ENCODE data around the gene RPF1.
"Not testable (repeated sequence)": the region's sequence is repeated elsewhere in the genome, so short reads cannot be mapped to it uniquely, and the experiment has no call there.

The RPF1 gene

DNA sequence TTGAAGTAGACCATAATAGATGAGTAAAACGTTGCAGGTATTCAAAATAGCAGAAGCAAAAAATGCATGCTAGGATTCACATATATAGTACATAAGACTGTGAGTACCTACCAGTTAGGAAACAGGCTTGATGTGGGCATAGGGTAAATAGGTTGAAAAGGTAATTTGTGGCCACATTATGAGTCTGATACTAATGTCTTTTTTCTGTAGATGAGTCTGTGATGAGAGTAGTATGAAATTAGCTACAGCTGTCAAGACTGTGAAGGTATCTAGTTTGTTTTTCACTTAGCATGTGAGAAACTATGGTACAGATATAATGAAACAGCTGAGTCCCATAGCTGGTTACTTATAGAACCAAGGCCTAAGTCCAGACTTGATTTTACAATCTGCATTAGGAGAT is 14.7 kb downstream of the RPF1 start:
- no peak for DNase-seq (ENCODE audit: low spot score)

DNA sequence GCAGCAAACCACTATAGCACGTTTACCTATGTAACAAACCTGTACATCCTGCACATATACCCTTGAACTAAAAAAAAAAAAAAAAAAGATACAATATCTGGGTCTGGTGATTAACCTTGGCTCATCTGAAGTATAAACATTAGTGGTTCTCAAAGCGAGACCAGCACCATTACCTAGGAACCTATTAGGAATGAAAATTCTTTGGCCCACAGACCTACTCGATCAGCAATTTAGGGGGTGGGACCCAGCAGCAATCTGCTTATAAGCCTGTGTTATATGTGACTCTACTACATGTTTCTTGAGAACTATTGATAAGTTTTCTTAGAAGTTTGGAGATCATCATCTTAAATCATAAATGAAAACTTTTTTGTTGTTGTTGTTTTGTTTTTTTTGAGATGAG is 17.4 kb downstream of the RPF1 start:
- no peak for DNase-seq (ENCODE audit: low spot score)

- DNase-seq (ENCODE audit: low spot score): no peak
Observed at GRCh38 chr1:84497631-84498275, 18.7 kb downstream of the RPF1 start.

GRCh38 chr1:84502927-84503326 is 23.9 kb downstream of the RPF1 start:
- DNase-seq (ENCODE audit: low spot score): no peak

- peak; percentile 37 for DNase-seq (ENCODE audit: low spot score)
Observed at GRCh38 chr1:84504580-84505492, 25.8 kb downstream of the RPF1 start.

GRCh38 chr1:84505493-84506001 is 26.5 kb downstream of the RPF1 start:
- peak; percentile 60 for DNase-seq (ENCODE audit: low spot score)

DNA sequence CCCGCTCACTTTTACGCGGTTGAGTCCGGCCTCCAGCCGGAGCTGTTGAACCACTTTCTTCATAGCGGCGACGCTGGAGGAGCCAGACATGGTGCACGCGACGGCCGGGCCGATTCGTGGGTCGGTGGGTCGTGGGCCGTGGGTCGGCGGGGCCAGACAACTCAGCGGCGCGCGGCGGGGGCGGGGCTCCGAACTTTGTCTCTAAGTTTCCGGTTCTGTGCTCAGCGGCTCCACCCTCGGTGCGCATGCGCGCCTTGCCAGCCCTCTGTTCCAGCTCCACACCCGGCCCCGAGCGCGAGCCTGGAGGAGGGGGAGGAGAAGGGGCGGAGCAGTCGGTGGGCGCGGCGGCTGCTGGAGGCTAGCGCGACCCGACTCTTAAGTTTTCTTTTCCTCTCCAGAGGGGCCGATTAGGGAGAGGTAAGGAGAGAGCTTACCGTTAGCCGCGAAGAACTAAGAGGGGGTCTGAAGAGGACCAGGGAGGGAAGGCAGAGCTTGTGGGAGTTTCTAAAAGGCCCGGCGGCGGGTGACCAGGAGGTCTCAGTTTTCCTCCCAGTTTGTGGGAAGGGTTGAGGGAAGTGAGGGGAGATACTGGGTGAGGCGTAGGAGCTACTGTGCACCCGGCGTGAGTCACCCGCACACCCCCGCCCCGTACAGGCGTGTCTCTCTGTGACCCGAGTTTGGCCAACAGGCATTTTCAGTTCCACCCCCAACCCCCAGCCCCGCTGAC is 27.1 kb downstream of the RPF1 start, which contains the start of the genes GNG5 and SPATA1:
Gene GNG5, minus strand, starts transcription at position 580 of the 727 bp plus-strand sequence. Its CDS starts 490 bp downstream, at position 90.
Gene SPATA1, plus strand, starts transcription at position 385 of the 727 bp plus-strand sequence. CDS start 9,974 bp downstream, outside the sequence.
- DNase-seq (ENCODE audit: low spot score): peak; percentile 98

- DNase-seq (ENCODE audit: low spot score): no peak
Observed at GRCh38 chr1:84506729-84507453, 27.8 kb downstream of the RPF1 start.

DNA sequence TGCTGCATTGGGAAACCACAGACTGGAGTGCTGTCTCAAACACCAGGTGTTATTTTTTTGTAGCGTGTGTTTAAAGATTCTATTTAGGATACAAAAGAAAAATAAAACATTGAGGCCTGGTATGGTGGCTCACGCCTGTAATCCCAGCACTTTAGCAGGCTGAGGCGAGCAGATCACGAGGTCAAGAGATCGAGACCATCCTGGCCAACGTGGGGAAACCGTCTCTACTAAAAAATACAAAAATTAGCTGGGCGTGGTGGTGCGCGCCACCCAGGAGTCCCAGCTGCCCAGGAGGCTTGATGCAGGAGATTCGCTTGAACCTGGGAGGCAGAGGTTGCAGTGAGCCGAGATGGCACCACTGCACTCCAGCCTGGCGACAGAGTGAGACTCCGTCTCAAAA is 28.8 kb downstream of the RPF1 start:
- DNase-seq (ENCODE audit: low spot score): not testable (repeated sequence)

DNA sequence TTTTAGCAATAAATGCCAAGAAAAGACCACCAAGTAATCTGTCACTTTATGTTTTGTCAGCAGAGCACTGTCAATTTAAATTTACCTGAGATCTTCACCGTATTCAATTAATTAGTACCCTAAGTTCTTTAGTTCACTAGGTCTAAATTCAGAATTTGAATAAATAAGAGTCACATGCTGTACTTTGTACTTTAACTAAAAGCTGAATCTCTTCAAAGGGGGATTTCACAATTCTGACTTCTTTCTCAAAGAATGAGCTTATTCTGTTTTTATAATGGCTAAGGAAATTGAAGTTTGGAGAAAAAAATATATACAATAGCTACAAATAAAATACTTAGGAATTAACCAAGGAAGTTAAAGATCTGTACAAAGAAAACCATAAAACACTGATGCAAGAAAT is 29.4 kb downstream of the RPF1 start:
- DNase-seq (ENCODE audit: low spot score): no peak

DNA sequence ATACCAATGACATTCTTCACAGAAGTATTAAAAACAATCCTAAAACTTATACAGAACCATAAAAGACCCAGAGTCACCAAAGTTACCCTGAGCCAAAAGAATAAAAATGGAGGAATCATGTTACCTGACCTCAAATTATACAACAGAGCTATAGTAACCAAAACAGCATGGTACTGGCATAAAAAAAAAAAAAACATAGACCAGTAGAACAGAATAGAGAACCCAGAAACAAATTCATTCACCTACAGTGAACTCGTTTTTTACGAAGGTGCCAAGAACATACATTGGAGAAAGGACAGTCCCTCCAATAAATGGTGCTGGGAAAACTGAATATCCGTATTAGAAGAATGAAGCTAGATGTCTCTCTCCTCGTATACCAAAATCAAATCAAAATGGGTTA is 30.0 kb downstream of the RPF1 start:
- no peak for DNase-seq (ENCODE audit: low spot score)

- DNase-seq (ENCODE audit: low spot score): no peak
Observed at GRCh38 chr1:84510165-84510564, 31.1 kb downstream of the RPF1 start.

DNA sequence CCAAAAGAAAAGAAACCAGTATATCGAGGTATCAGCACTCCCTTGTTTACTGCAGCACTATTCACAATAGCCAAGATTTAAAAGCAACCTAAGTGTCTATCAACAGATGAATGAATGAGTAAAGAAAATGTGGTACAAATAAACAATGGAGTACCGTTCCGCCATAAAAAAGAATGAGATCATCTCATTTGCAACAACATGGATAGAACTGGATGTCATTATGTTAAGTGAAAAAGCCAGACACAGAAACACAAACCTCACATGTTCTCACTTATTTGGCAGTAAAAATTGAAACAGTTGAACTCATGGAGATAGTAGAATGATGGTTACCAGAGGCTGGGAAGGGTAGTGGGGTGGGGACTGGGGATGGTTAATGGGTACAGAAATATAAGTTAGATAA is 31.6 kb downstream of the RPF1 start:
- DNase-seq (ENCODE audit: low spot score): no peak

GRCh38 chr1:84524590-84524989 is 45.5 kb downstream of the RPF1 start:
- no peak for DNase-seq (ENCODE audit: low spot score)

DNA sequence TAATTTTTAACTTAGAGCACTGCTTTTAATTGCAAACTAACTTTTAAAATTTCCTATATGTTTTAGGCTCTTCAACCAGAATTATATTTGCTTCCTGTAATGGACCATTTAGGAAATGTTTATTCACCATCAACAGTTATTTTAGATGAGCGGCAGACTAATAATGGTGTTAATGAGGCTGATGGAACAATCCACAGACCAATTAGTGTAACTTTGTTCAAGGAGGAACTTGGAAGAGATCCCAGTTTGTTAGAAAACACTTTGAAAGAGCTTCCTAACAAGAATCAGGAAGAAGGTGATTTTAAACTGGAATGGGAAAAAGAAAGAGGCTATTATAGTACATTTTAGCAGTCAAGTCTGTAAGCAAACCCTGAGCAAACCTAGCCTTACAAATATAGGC is 46.7 kb downstream of the RPF1 start:
- no peak for DNase-seq (ENCODE audit: low spot score)

DNA sequence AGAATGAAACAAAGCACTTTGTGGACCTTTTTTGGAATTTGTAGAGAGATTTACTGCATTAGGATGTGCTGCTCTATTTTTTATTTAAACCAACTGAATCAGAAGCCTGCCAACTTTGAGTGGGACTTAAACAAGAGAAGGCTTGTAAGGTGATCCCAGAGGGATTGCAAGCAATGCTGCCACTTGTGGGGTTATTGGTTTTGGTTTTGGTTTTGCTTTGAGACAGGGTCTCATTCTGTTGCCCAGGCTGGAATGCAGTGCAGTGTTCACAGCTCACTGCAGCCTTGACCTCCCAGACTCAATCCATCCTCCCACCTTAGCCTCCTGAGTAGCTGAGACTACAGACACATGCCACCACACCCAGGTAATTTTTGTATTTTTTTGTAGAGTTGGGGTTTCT is 59.5 kb downstream of the RPF1 start:
- no peak for DNase-seq (ENCODE audit: low spot score)

DNA sequence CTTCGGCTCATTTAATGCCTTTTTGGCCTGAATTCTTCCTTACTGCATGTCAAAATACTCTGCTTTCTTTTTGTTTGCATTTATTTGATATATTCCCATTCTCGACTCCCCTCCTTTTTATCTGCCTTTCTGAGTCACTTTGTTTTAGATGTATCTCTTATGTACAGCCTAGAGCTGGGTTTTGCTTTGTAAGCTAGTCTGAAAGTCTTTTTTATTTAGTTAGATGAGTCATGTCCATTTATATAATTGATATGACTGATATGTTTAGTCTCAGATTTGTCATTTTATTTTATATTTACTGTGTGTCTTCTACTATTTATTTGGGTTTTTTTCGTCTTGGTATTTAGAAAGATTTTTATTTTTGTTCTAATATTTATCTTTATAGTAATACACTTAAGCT is 60.9 kb downstream of the RPF1 start:
- DNase-seq (ENCODE audit: low spot score): no peak

DNA sequence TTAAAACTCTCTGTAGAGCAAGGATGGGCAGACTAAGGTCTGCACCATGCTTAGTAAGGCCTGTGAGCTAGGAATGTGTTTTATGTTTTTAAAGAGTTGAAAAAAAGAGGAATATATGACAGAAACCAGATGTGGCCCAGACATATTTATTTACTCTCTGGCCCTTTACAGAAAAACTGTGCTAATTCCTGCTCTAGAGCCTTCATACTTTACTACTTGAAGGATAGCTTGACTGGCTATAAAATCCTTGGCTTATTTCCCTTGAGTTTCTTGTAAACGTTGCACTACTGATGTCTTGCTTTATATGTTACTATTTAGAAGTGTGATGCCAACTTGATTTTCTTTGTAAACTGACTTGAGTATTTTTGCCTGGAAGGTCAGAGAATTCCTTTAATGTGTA is 61.7 kb downstream of the RPF1 start:
- no peak for DNase-seq (ENCODE audit: low spot score)

GRCh38 chr1:84541679-84542078 is 62.6 kb downstream of the RPF1 start:
- peak; percentile 25 for DNase-seq (ENCODE audit: low spot score)
